Fibroblast of lung (primary cell): Measurements from ENCODE around the gene TUBG1.

Source experiments
- CTCF ChIP-seq, 2 donors: IDR thresholded peaks in 1 of 2; conservative IDR thresholded peaks in 1 of 2; 1 replicate in 1 of 2; 2 replicates in 1 of 2; pipeline ENCODE4 v1.5.1; 2011 to 2012; ENCODE audit warnings: low read length in 2 of 2, control low read depth in 1 of 2, inconsistent platforms in 1 of 2, low read depth in 1 of 2, mild to moderate bottlenecking in 1 of 2
- EZH2 ChIP-seq: IDR thresholded peaks from 2 replicates; pipeline ENCODE4 v1.5.1; 2012; ENCODE audit warnings: low read length, control low read depth, mild to moderate bottlenecking; ENCODE audit errors: missing control alignments

GRCh38 chr17:42574463-42574862 is 35.0 kb upstream of the TUBG1 start:
- no peak for TF ChIP-seq CTCF (conservative IDR thresholded peaks at IDR 0.05 in 1 of 2, IDR thresholded peaks at IDR 0.05 in 1 of 2; ENCODE audit: low read depth in 1 of 2, low read length in 2 of 2)
- no peak for TF ChIP-seq EZH2
